ENCODE results near the gene IDH3A. TPM values are rescaled to one million over a fixed set of nuclear protein-coding genes. Genes with fewer than 3 reads are reported as not detected.

Gene IDH3A
- total RNA-seq, 1 experiment from 2014 or later, result 40.2 TPM

DNA sequence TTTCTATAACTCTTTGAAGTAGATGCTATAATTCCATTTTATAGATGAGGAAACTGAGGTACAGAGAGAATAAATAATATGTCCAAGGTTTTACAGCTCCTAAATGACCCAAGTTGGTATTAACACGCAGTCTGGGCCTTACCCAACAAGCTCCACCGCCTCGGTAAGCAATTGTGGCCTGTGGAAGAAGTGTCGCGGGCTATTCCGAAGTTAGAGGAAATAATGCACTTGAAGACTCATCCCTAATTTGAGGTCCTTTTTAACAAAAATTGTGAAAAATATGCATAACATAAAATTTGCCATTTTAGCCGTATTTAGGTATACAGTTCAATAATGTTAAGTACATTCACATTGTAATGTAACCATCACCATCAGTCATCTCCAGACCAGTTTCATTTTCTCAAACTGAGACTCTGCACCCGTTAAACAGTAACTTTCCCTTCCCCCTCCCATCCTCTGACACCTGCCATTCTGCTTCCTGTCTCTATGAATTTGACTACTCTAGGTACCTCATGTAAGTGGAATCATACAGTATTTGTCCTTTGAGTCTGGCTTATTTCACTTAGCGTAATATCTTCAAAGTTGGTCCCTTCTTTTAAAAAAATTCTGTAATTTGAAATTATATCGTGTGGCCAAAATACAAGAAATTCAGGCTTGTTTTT, 18.2 kb downstream of the IDH3A start:
- no peak overlapping the region for H3K56ac ChIP-seq (ENCODE audit: insufficient read length, low read depth, low read length)
- no peak overlapping the region for H3K27ac Mint-ChIP-seq

More for the DNA sequence above, 18.2 kb downstream of the IDH3A start:
- Histone ChIP-seq H3K14ac (ENCODE audit: insufficient read depth, low read length) (no peak overlapping the region), H3K4me2 (ENCODE audit: insufficient read depth, insufficient read length, low read length) (no peak overlapping the region), H3K27ac (ENCODE audit: insufficient read length, low read depth, low read length) (no peak overlapping the region), H3K79me2 (ENCODE audit: insufficient read depth, low read length) (no peaks in the 10 kb centered on the region), H2AK5ac (ENCODE audit: insufficient read length, low read length) (no peak overlapping the region), H4K91ac (ENCODE audit: insufficient read length, low read depth, low read length) (no peak overlapping the region), H3K4me1 (ENCODE audit: insufficient read depth, low read length) (no peaks in the 10 kb centered on the region), H3K23me2 (ENCODE audit: insufficient read length, low read depth, low read length, poor library complexity, severe bottlenecking) (no peaks in the 10 kb centered on the region), H3K18ac (ENCODE audit: insufficient read length, low read depth, low read length) (no peak overlapping the region), H3K9me3 (ENCODE audit: control insufficient read depth, low read depth, low read length) (no peaks in the 10 kb centered on the region), H3K4ac (ENCODE audit: low read depth, low read length) (no peak overlapping the region), H3K23ac (ENCODE audit: insufficient read length, low read depth, low read length) (no peak overlapping the region), H2BK15ac (ENCODE audit: low read depth, low read length) (no peak overlapping the region), H4K8ac (replicated peaks; ENCODE audit: insufficient read length, low read depth, low read length) (no peak overlapping the region), H2AFZ (ENCODE audit: low read length) (no peak overlapping the region), H2BK5ac (ENCODE audit: insufficient read length, low read length) (no peak overlapping the region), H2BK120ac (ENCODE audit: low read depth, low read length, poor library complexity, severe bottlenecking) (no peak overlapping the region), H3K79me1 (ENCODE audit: insufficient read depth, low read depth, low read length, poor library complexity, severe bottlenecking) (no peaks in the 10 kb centered on the region), H3K27me3 (ENCODE audit: insufficient read depth, low read length) (no peaks in the 10 kb centered on the region), H2BK20ac (ENCODE audit: low read depth, low read length, poor library complexity, severe bottlenecking) (no peak overlapping the region), H4K20me1 (ENCODE audit: control insufficient read depth, insufficient read depth, insufficient read length) (no peaks in the 10 kb centered on the region), H3T11ph (ENCODE audit: low read length) (no peak overlapping the region), H3K9ac (ENCODE audit: extremely low read depth, insufficient read length, low read length) (no peak overlapping the region), H2BK12ac (ENCODE audit: insufficient read length, low read depth, low read length) (no peak overlapping the region), H4K5ac (ENCODE audit: insufficient read length, low read depth, low read length) (no peak overlapping the region)
- Mint-ChIP-seq H3K27me3 (ENCODE audit: low read depth) (no peaks in the 10 kb centered on the region), H3K9me3 (no peaks in the 10 kb centered on the region), H3K4me3 (no peak overlapping the region), H3K4me1 (no peaks in the 10 kb centered on the region), H3K36me3 (ENCODE audit: insufficient read depth in 1 of 3, low read depth in 3 of 3) (peaks cover 16 to 77% (median 26%) of the 10 kb centered on the region in 3 experiments)
- TF ChIP-seq, protein P1, sequence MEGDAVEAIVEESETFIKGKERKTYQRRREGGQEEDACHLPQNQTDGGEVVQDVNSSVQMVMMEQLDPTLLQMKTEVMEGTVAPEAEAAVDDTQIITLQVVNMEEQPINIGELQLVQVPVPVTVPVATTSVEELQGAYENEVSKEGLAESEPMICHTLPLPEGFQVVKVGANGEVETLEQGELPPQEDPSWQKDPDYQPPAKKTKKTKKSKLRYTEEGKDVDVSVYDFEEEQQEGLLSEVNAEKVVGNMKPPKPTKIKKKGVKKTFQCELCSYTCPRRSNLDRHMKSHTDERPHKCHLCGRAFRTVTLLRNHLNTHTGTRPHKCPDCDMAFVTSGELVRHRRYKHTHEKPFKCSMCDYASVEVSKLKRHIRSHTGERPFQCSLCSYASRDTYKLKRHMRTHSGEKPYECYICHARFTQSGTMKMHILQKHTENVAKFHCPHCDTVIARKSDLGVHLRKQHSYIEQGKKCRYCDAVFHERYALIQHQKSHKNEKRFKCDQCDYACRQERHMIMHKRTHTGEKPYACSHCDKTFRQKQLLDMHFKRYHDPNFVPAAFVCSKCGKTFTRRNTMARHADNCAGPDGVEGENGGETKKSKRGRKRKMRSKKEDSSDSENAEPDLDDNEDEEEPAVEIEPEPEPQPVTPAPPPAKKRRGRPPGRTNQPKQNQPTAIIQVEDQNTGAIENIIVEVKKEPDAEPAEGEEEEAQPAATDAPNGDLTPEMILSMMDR (conservative IDR thresholded peaks at IDR 0.05), result no peak
- no peak for DNase-seq
- WGBS (ENCODE audit: extremely low coverage, insufficient read length, low lambda C conversion rate), result no CpG with 5 or more reads among the region's 10 CpGs
